IPS-18a (cell line): Measurements from ENCODE around the gene URI1.

Experiments used
- H3K27ac ChIP-seq: one replicate; pipeline ENCODE4 v1.5.1; 2013; ENCODE audit warnings: low read length
- H3K27me3 ChIP-seq: one replicate; pipeline ENCODE4 v1.6.1; 2013; ENCODE audit warnings: mild to moderate bottlenecking, low read length; ENCODE audit not compliant: control insufficient read depth, insufficient read depth
- H3K36me3 ChIP-seq: one replicate; pipeline ENCODE4 v1.6.1; 2013; ENCODE audit warnings: low read depth, low read length; ENCODE audit not compliant: control insufficient read depth
- H3K4me1 ChIP-seq: one replicate; pipeline ENCODE4 v1.6.1; 2013; ENCODE audit warnings: low read depth, low read length; ENCODE audit not compliant: control insufficient read depth
- H3K4me3 ChIP-seq: one replicate; pipeline ENCODE4 v1.5.1; 2013; ENCODE audit warnings: low read length
- H3K9ac ChIP-seq: one replicate; pipeline ENCODE4 v1.6.1; 2013; ENCODE audit warnings: mild to moderate bottlenecking, low read length, moderate library complexity
- H3K9me3 ChIP-seq: one replicate; pipeline ENCODE4 v1.6.1; 2013; ENCODE audit warnings: low read depth, low read length; ENCODE audit not compliant: control insufficient read depth

URI1 gene

GRCh38 chr19:29976151-29976943, 34.3 kb downstream of the URI1 start:
- Histone ChIP-seq H3K27ac (no peak overlapping the region), H3K27me3 (no peaks in the 10 kb centered on the region), H3K36me3 (no peaks in the 10 kb centered on the region), H3K4me1 (no peaks in the 10 kb centered on the region), H3K9me3 (no peaks in the 10 kb centered on the region), H3K4me3 (no peak overlapping the region), H3K9ac (no peak overlapping the region)

GRCh38 chr19:29978080-29978479, 36.0 kb downstream of the URI1 start:
- H3K4me3 ChIP-seq: no peak overlapping the region

GRCh38 chr19:29983568-29983967, 41.5 kb downstream of the URI1 start:
- Histone ChIP-seq H3K9ac (no peak overlapping the region), H3K4me3 (no peak overlapping the region), H3K9me3 (no peaks in the 10 kb centered on the region), H3K27ac (no peak overlapping the region), H3K27me3 (no peaks in the 10 kb centered on the region), H3K4me1 (peaks cover 6% of the 10 kb centered on the region), H3K36me3 (no peaks in the 10 kb centered on the region)

More at GRCh38 chr19:29978080-29978479, 36.0 kb downstream of the URI1 start:
- H3K9me3 ChIP-seq: no peaks in the 10 kb centered on the region
- no peaks in the 10 kb centered on the region for H3K4me1 ChIP-seq
- no peak overlapping the region for H3K9ac ChIP-seq
- no peak overlapping the region for H3K27ac ChIP-seq
- no peaks in the 10 kb centered on the region for H3K36me3 ChIP-seq
- no peaks in the 10 kb centered on the region for H3K27me3 ChIP-seq

- Histone ChIP-seq H3K4me1 (peaks cover 6% of the 10 kb centered on the region), H3K9ac (no peak overlapping the region), H3K4me3 (no peak overlapping the region), H3K36me3 (no peaks in the 10 kb centered on the region), H3K9me3 (no peaks in the 10 kb centered on the region), H3K27ac (no peak overlapping the region), H3K27me3 (no peaks in the 10 kb centered on the region)
These were observed 43.2 kb downstream of the URI1 start for GRCh38 chr19:29985196-29985595.

- Histone ChIP-seq H3K9me3 (no peaks in the 10 kb centered on the region), H3K4me3 (no peak overlapping the region), H3K27ac (no peak overlapping the region), H3K9ac (no peak overlapping the region), H3K4me1 (peaks cover 6% of the 10 kb centered on the region), H3K27me3 (no peaks in the 10 kb centered on the region), H3K36me3 (no peaks in the 10 kb centered on the region)
These were observed 46.3 kb downstream of the URI1 start for GRCh38 chr19:29988351-29988750.

GRCh38 chr19:29992233-29992867, 50.3 kb downstream of the URI1 start:
- H3K27ac ChIP-seq: no peak overlapping the region
- H3K9ac ChIP-seq: no peak overlapping the region
- H3K4me3 ChIP-seq: no peak overlapping the region
- H3K9me3 ChIP-seq: no peaks in the 10 kb centered on the region
- H3K27me3 ChIP-seq: no peaks in the 10 kb centered on the region
- no peaks in the 10 kb centered on the region for H3K4me1 ChIP-seq
- H3K36me3 ChIP-seq: no peaks in the 10 kb centered on the region

GRCh38 chr19:29999490-29999889, 57.5 kb downstream of the URI1 start:
- no peaks in the 10 kb centered on the region for H3K9me3 ChIP-seq
- no peak overlapping the region for H3K4me3 ChIP-seq
- H3K9ac ChIP-seq: no peak overlapping the region
- H3K27ac ChIP-seq: no peak overlapping the region
- H3K27me3 ChIP-seq: no peaks in the 10 kb centered on the region
- H3K4me1 ChIP-seq: no peaks in the 10 kb centered on the region
- peaks cover 2% of the 10 kb centered on the region for H3K36me3 ChIP-seq

- H3K4me3 ChIP-seq: no peak overlapping the region
- no peaks in the 10 kb centered on the region for H3K27me3 ChIP-seq
- H3K27ac ChIP-seq: no peak overlapping the region
- no peaks in the 10 kb centered on the region for H3K9me3 ChIP-seq
- peaks cover 4% of the 10 kb centered on the region for H3K36me3 ChIP-seq
- no peak overlapping the region for H3K9ac ChIP-seq
- no peaks in the 10 kb centered on the region for H3K4me1 ChIP-seq
These were observed 58.8 kb downstream of the URI1 start for GRCh38 chr19:30000862-30001261.

GRCh38 chr19:30001301-30001700, 59.3 kb downstream of the URI1 start:
- no peaks in the 10 kb centered on the region for H3K27me3 ChIP-seq
- H3K9ac ChIP-seq: no peak overlapping the region
- no peak overlapping the region for H3K4me3 ChIP-seq
- H3K36me3 ChIP-seq: peaks cover 8% of the 10 kb centered on the region
- H3K4me1 ChIP-seq: no peaks in the 10 kb centered on the region
- H3K27ac ChIP-seq: no peak overlapping the region
- no peaks in the 10 kb centered on the region for H3K9me3 ChIP-seq

- H3K36me3 ChIP-seq: peaks cover 11% of the 10 kb centered on the region
- H3K4me1 ChIP-seq: no peaks in the 10 kb centered on the region
- no peak overlapping the region for H3K9ac ChIP-seq
- no peaks in the 10 kb centered on the region for H3K9me3 ChIP-seq
- no peak overlapping the region for H3K4me3 ChIP-seq
- no peaks in the 10 kb centered on the region for H3K27me3 ChIP-seq
- no peak overlapping the region for H3K27ac ChIP-seq
These were observed 59.8 kb downstream of the URI1 start for GRCh38 chr19:30001791-30002190.

- H3K4me1 ChIP-seq: no peaks in the 10 kb centered on the region
- H3K27ac ChIP-seq: no peak overlapping the region
- H3K9me3 ChIP-seq: no peaks in the 10 kb centered on the region
- H3K27me3 ChIP-seq: no peaks in the 10 kb centered on the region
- H3K9ac ChIP-seq: no peak overlapping the region
- H3K36me3 ChIP-seq: peaks cover 15% of the 10 kb centered on the region
- H3K4me3 ChIP-seq: no peak overlapping the region
These were observed 61.8 kb downstream of the URI1 start for GRCh38 chr19:30003866-30004265.

- H3K27ac ChIP-seq: no peak overlapping the region
- H3K4me3 ChIP-seq: no peak overlapping the region
- H3K27me3 ChIP-seq: no peaks in the 10 kb centered on the region
- H3K4me1 ChIP-seq: no peaks in the 10 kb centered on the region
- H3K36me3 ChIP-seq: peaks cover 19% of the 10 kb centered on the region
- H3K9me3 ChIP-seq: no peaks in the 10 kb centered on the region
- H3K9ac ChIP-seq: no peak overlapping the region
These were observed 62.4 kb downstream of the URI1 start for GRCh38 chr19:30004403-30004802.
